H1 (cell line): ENCODE data around the gene ABCG1. TPM values are rescaled to one million over a fixed set of nuclear protein-coding genes. Genes with fewer than 3 reads are reported as not detected.

ENCODE experiments used
- CBX5 ChIP-seq: fragments of 300-800, 300-1000 bp; sonication (generic); IDR thresholded peaks from 2 replicates; pipeline ENCODE4 v1.7.1; 2016; ENCODE audit warnings: antibody characterized with exemption, low read length, low read depth
- RNF2 ChIP-seq: fragments of 200-900, 300-1000 bp; sonication (generic); IDR thresholded peaks from 2 replicates; pipeline ENCODE4 v1.7.1; 2016; ENCODE audit warnings: borderline replicate concordance, low read depth, mild to moderate bottlenecking, antibody characterized with exemption, low read length; ENCODE audit not compliant: poor library complexity, severe bottlenecking; ENCODE audit errors: missing control alignments
- polyA plus RNA-seq, 7 experiments: library from polyadenylated mRNA; depleted of rRNA in 3 of 7; stranded (reverse) in 5 of 7; unstranded in 2 of 7; fragments of >200 nt in 5 of 7; fragments of 200-250 nt in 2 of 7; gene quantifications; 1 replicate in 5 of 7; 2 replicates in 1 of 7; 4 replicates in 1 of 7; pipeline versions ENCODE4 v1.2.1 to v1.2.3, GENCODE V29; 2011 to 2013; ENCODE audit warnings: missing spikeins in 2 of 7, mixed read lengths in 2 of 7
- total RNA-seq: library from RNA; stranded (reverse); fragmentation: NEBNext Ultra II Directional; extraction: Animal tissue kit (Norgen Biotek cat#: 25700); gene quantifications from 2 replicates; pipeline ENCODE4 v1.2.1, GENCODE V29; 2021

The ABCG1 gene
- total and polyA plus RNA-seq, 2 of the 8 experiments (the other 6 are each of a cell fraction or from before 2014, with no cell fraction given): 2.1 to 4.0 TPM

DNA sequence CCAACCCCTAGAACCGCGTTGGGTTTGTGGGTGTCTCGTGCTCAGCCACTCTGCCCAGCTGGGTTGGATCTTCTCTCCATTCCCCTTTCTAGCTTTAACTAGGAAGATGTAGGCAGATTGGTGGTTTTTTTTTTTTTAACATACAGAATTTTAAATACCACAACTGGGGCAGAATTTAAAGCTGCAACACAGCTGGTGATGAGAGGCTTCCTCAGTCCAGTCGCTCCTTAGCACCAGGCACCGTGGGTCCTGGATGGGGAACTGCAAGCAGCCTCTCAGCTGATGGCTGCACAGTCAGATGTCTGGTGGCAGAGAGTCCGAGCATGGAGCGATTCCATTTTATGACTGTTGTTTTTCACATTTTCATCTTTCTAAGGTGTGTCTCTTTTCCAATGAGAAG lies 77.6 kb downstream of the ABCG1 start (continued):
- TF ChIP-seq RNF2 (no peak), CBX5 (no peak)
